Hepatocyte (in vitro differentiated cells): Measurements from ENCODE around the gene PIM1.

Experiments
- CTCF ChIP-seq: fragments of 200-600 bp; sonication (generic); IDR thresholded peaks from 2 replicates; pipeline ENCODE4 v1.5.1; 2016; ENCODE audit warnings: antibody characterized with exemption, mild to moderate bottlenecking; ENCODE audit not compliant: poor library complexity
- EZH2 ChIP-seq: fragments of 200-600 bp; sonication (generic); IDR thresholded peaks from 2 replicates; pipeline ENCODE4 v1.6.1; 2016; ENCODE audit warnings: antibody characterized with exemption, mild to moderate bottlenecking, borderline replicate concordance
- EZH2phosphoT487 ChIP-seq: fragments of 200-600 bp; sonication (generic); IDR thresholded peaks from one replicate; pipeline ENCODE4 v1.6.1; 2018; ENCODE audit warnings: antibody characterized with exemption, mild to moderate bottlenecking, low read depth, moderate library complexity; ENCODE audit not compliant: unreplicated experiment, severe bottlenecking

DNA sequence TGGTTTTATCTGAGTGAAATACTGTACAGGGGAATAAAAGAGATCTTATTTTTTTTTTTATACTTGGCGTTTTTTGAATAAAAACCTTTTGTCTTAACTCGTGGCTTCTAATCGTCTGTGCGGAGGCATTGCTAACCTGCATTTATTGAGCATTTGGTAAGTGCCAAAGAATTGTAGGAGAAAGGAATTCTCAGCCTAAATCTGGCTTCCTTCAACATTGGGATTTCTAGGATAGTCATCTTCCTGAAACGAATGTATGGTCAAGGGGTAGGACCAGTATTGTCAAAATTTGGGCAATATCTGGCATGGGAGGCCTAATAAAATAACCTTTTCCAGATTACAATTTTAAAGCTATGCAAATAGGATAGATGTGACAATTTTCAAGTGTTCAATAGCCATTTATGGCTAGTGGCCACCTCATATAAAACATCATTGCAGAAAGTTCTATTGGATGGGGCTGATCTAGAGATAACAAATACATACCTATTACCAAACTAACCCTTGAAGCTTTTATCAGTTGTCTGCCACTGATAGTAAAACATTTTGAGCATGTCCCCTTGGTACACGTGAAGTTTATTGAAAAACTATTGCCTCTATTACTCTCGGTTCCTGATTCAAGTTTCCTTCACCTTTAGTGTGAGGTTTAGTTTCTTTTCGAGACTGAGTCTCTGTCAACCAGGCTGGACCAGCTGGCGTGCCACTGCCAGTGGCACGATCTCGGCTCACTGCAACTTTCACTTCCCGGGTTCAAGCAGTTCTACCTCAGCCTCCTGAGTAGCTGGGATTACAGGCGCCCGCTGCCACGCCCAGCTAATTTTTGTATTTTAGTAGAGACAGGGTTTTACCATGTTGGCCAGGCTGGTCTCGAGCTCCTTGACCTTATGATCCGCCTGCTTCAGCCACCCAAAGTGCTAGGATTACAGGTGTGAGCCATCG lies 5.6 kb downstream of the PIM1 start:
- no peak for TF ChIP-seq CTCF
- no peak for TF ChIP-seq EZH2
- no peak for TF ChIP-seq EZH2phosphoT487
